Peyer's patch (tissue), 4 donors: ENCODE results near the gene FRMD4A. TPM values are rescaled to one million over a fixed set of nuclear protein-coding genes. Genes with fewer than 3 reads are reported as not detected.

ENCODE experiments used
- DNase-seq, 3 donors: peaks; one replicate each; pipeline ENCODE4 v3.0.0-alpha.2; 2017 to 2019
- H3K27ac ChIP-seq, 4 donors: fragments of 200-600 bp; sonication (generic); one replicate each; pipeline ENCODE4 v1.5.1; 2016 to 2019
- H3K27me3 ChIP-seq, 2 donors: fragments of 200-600 bp; sonication (generic); one replicate each; pipeline ENCODE4 v1.5.1; 2019
- H3K36me3 ChIP-seq, 3 donors: fragments of 200-600 bp; sonication (generic); one replicate each; pipeline ENCODE4 v1.5.1; 2016 to 2019
- H3K4me1 ChIP-seq, 4 donors: fragments of 200-600 bp; sonication (generic); one replicate each; pipeline ENCODE4 v1.5.1; 2016 to 2019
- H3K4me3 ChIP-seq, 4 donors: fragments of 200-600 bp; sonication (generic); 1 replicate in 3 of 4; 2 replicates in 1 of 4; pipeline ENCODE4 v1.5.1; 2016 to 2019; ENCODE audit warnings: mild to moderate bottlenecking in 1 of 4
- H3K9me3 ChIP-seq, 4 donors: fragments of 200-600 bp; sonication (generic); one replicate each; pipeline ENCODE4 v1.5.1; 2016 to 2019; ENCODE audit warnings: mild to moderate bottlenecking in 1 of 4
- CTCF ChIP-seq, 6 experiments: fragments of 450-650 bp in 4 of 6; fragments of 200-600 bp in 2 of 6; sonication (generic) in 1 of 6; IDR thresholded peaks; one replicate each; pipeline ENCODE4 v1.5.1; 2017 to 2019; ENCODE audit warnings: antibody characterized with exemption in 6 of 6, mild to moderate bottlenecking in 3 of 6, moderate library complexity in 1 of 6
- POLR2A ChIP-seq, 2 donors: fragments of 450-650 bp; IDR thresholded peaks; one replicate each; pipeline ENCODE4 v1.5.1; 2017; ENCODE audit warnings: antibody characterized with exemption in 2 of 2, mild to moderate bottlenecking in 2 of 2, moderate library complexity in 2 of 2
- total RNA-seq, 4 donors: library from RNA; depleted of rRNA; stranded (reverse); fragments of >200 nt; gene quantifications; one replicate each; pipeline ENCODE4 v1.1.0, GENCODE V29; 2016

Gene FRMD4A
- total RNA-seq, 4 donors from 2014 or later = 3.0 to 47.9 (median 5.9) TPM

DNA sequence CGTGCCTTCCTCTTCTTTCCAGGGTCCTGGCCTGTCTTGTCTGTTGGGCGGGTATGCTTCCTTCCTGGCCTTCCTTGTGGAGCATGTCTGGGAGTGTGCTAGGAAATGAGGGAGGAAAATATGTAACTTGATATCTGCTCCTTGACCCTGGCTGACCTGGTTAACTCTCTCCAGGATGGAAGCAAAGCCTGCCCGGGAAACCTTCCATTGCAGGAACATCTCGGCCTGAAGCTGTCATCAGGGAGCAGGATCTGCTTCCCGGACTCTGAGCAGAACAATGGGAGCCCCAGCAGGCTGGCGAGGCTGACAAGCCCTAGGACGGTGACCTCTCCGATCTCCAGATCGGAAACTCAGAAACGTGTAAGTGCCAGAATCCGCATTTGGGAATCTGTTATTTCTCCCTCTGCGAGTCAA is 340.3 kb downstream of the FRMD4A start:
- Histone ChIP-seq H3K9me3 (no peaks in the 10 kb centered on the region), H3K27ac (peak overlapping the region in 3 of 4 donors; percentile 22 to 67 (median 67)), H3K36me3 (no peaks in the 10 kb centered on the region), H3K27me3 (no peaks in the 10 kb centered on the region), H3K4me1 (peaks cover 0 to 6% (median 0%) of the 10 kb centered on the region in 4 donors), H3K4me3 (peak overlapping the region in 1 of 4 donors; percentile 2)
- no peak for DNase-seq
- no peak for TF ChIP-seq POLR2A (IDR thresholded peaks at IDR 0.05)
- TF ChIP-seq CTCF (IDR thresholded peaks at IDR 0.05) = no peak

GRCh38 chr10:13989616-13990015 is 341.1 kb downstream of the FRMD4A start:
- Histone ChIP-seq H3K36me3 (no peaks in the 10 kb centered on the region), H3K27ac (peak overlapping the region in 3 of 4 donors; percentile 2 to 67 (median 67)), H3K4me3 (no peak overlapping the region), H3K9me3 (no peaks in the 10 kb centered on the region), H3K4me1 (peaks cover 0 to 6% (median 0%) of the 10 kb centered on the region in 4 donors), H3K27me3 (no peaks in the 10 kb centered on the region)
- DNase-seq = no peak
- TF ChIP-seq CTCF (IDR thresholded peaks at IDR 0.05) (no peak), POLR2A (IDR thresholded peaks at IDR 0.05) (no peak)

GRCh38 chr10:13987446-13987845 is 343.3 kb downstream of the FRMD4A start:
- Histone ChIP-seq H3K27ac (peak overlapping the region in 1 of 4 donors; percentile 22), H3K4me1 (no peaks in the 10 kb centered on the region), H3K27me3 (no peaks in the 10 kb centered on the region), H3K36me3 (no peaks in the 10 kb centered on the region), H3K4me3 (no peak overlapping the region), H3K9me3 (no peaks in the 10 kb centered on the region)
- DNase-seq = no peak
- TF ChIP-seq POLR2A (IDR thresholded peaks at IDR 0.05) (no peak), CTCF (IDR thresholded peaks at IDR 0.05) (no peak)

DNA sequence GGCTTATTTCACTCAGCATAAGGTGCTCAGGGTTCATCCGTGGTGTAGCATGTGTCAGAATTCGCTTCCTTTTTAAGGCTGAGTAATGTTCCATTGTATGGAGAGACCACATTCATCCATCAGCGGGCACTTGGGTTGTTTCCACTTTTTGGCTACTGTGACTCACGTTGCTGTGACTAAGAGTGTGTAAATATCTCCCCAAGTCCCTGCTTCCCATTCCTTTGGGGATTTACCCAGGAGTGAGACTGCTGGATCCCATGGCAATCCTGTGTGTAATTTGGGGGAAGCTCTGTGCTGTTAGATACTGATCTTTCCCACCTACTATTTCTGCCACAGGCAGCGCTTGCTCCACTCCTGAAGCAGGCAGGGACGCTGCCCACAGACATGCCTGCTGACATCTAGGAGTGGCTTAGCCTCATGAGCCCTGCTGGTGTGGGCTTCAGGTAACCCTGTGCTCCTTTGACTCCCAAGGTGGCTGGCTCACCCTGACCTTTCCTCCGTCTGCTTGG is 346.0 kb downstream of the FRMD4A start:
- Histone ChIP-seq H3K9me3 (no peaks in the 10 kb centered on the region), H3K36me3 (no peaks in the 10 kb centered on the region), H3K27me3 (no peaks in the 10 kb centered on the region), H3K4me1 (no peaks in the 10 kb centered on the region), H3K4me3 (no peak overlapping the region), H3K27ac (no peak overlapping the region)
- TF ChIP-seq CTCF (IDR thresholded peaks at IDR 0.05) = no peak
- no peak for TF ChIP-seq POLR2A (IDR thresholded peaks at IDR 0.05)
- no peak for DNase-seq

- no peaks in the 10 kb centered on the region for H3K4me1 ChIP-seq
- no peak overlapping the region for H3K27ac ChIP-seq
- no peak for TF ChIP-seq POLR2A (IDR thresholded peaks at IDR 0.05)
- TF ChIP-seq CTCF (IDR thresholded peaks at IDR 0.05) = no peak
- H3K27me3 ChIP-seq = no peaks in the 10 kb centered on the region
- H3K4me3 ChIP-seq = no peak overlapping the region
- DNase-seq = no peak
- no peaks in the 10 kb centered on the region for H3K9me3 ChIP-seq
- no peaks in the 10 kb centered on the region for H3K36me3 ChIP-seq
These were observed 347.7 kb downstream of the FRMD4A start for GRCh38 chr10:13983035-13983434.
